Measurements from ENCODE around the gene ZCCHC3. TPM values are rescaled to one million over a fixed set of nuclear protein-coding genes. Genes with fewer than 3 reads are reported as not detected.
A peak's percentile ranks its signal among the peaks of the same experiment; 100 is the strongest.

ZCCHC3 gene
- total and polyA plus RNA-seq, 2 donors (not counting 1 experiment from before 2014, with no cell fraction given), result 8.7 to 11.6 TPM

- H3K4me1 ChIP-seq (ENCODE audit: control insufficient read depth, extremely low read depth, insufficient read depth, low read length), result peaks cover 10% of the 10 kb centered on the region
- H2AFZ ChIP-seq (ENCODE audit: low read length), result no peak overlapping the region
- TF ChIP-seq EZH2 (IDR thresholded peaks at IDR 0.05; ENCODE audit: low read length, missing control alignments), result no peak
- no peak for TF ChIP-seq CTCF (conservative IDR thresholded peaks at IDR 0.05 in 1 of 2, IDR thresholded peaks at IDR 0.05 in 1 of 2; ENCODE audit: low read depth in 1 of 2, low read length in 2 of 2)
- peaks cover 4% of the 10 kb centered on the region for H3K36me3 ChIP-seq (ENCODE audit: control insufficient read depth, insufficient read depth, low read length)
- no peak overlapping the region for H3K9ac ChIP-seq (ENCODE audit: insufficient read depth, low read length)
- no peak for DNase-seq (ENCODE audit: low read depth in 2 of 2)
- peak overlapping the region in 3 of 4 experiments; percentile 86 to 96 (median 89) for H3K4me3 ChIP-seq (replicated peaks in 1 of 4; ENCODE audit: control extremely low read depth in 1 of 4, insufficient read depth in 1 of 4, low read depth in 3 of 4, low read length in 4 of 4)
- no peak overlapping the region for H3K27ac ChIP-seq (ENCODE audit: insufficient read depth, low read length)
- no peaks in the 10 kb centered on the region for H3K9me3 ChIP-seq (ENCODE audit: control insufficient read depth, insufficient read depth, low read depth, low read length)
- H3K79me2 ChIP-seq (ENCODE audit: control insufficient read depth, insufficient read depth, low read length), result peaks cover 26% of the 10 kb centered on the region
- no peaks in the 10 kb centered on the region for H3K27me3 ChIP-seq (ENCODE audit: control insufficient read depth, insufficient read depth, low read length)
- H4K20me1 ChIP-seq (ENCODE audit: control insufficient read depth, extremely low read depth, insufficient read depth, low read length), result peaks cover 4% of the 10 kb centered on the region
- peak overlapping the region; percentile 85 for H3K4me2 ChIP-seq (ENCODE audit: extremely low read depth, insufficient read depth, low read length)
Observed at GRCh38 chr20:328975-329695, 31.8 kb downstream of the ZCCHC3 start.

- Histone ChIP-seq H3K9me3 (ENCODE audit: control insufficient read depth, insufficient read depth, low read depth, low read length) (no peaks in the 10 kb centered on the region), H3K27ac (ENCODE audit: insufficient read depth, low read length) (no peak overlapping the region)
Observed at GRCh38 chr20:329851-330232, 32.5 kb downstream of the ZCCHC3 start.

More at GRCh38 chr20:329851-330232, 32.5 kb downstream of the ZCCHC3 start:
- no peak overlapping the region for H2AFZ ChIP-seq (ENCODE audit: low read length)
- peaks cover 26% of the 10 kb centered on the region for H3K79me2 ChIP-seq (ENCODE audit: control insufficient read depth, insufficient read depth, low read length)
- H3K27me3 ChIP-seq (ENCODE audit: control insufficient read depth, insufficient read depth, low read length), result no peaks in the 10 kb centered on the region
- no peak overlapping the region for H3K9ac ChIP-seq (ENCODE audit: insufficient read depth, low read length)
- H3K4me2 ChIP-seq (ENCODE audit: extremely low read depth, insufficient read depth, low read length), result no peak overlapping the region
- no peak for TF ChIP-seq CTCF (conservative IDR thresholded peaks at IDR 0.05 in 1 of 2, IDR thresholded peaks at IDR 0.05 in 1 of 2; ENCODE audit: low read depth in 1 of 2, low read length in 2 of 2)
- no peak for TF ChIP-seq EZH2 (IDR thresholded peaks at IDR 0.05; ENCODE audit: low read length, missing control alignments)
- peak overlapping the region in 1 of 4 experiments; percentile 96 for H3K4me3 ChIP-seq (replicated peaks in 1 of 4; ENCODE audit: control extremely low read depth in 1 of 4, insufficient read depth in 1 of 4, low read depth in 3 of 4, low read length in 4 of 4)
- H3K4me1 ChIP-seq (ENCODE audit: control insufficient read depth, extremely low read depth, insufficient read depth, low read length), result peaks cover 10% of the 10 kb centered on the region
- H4K20me1 ChIP-seq (ENCODE audit: control insufficient read depth, extremely low read depth, insufficient read depth, low read length), result peaks cover 4% of the 10 kb centered on the region
- H3K36me3 ChIP-seq (ENCODE audit: control insufficient read depth, insufficient read depth, low read length), result peaks cover 4% of the 10 kb centered on the region
- no peak for DNase-seq (ENCODE audit: low read depth in 2 of 2)

All from fibroblast of lung (primary cell).